ENCODE measurements around the gene TCAP.

DNA sequence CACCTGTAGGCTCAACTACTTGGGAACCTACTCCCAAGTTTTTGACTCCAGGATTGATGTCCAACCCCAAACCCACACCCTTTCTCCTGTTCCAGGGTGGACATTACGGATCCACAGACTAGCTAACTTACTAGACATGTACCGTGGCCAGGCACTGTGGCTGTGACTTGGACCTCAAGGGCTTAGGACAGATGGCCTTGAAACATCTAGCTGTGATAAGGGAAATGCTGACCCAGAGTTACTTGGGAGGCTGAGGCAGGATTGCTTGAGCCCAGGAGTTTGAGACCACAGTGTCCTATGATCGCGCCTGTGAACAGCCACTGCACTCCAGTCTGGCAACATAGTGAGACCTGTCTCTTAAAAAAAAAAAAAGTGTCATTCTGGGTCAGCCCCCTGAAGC is 24.1 kb upstream of the TCAP start:
- TF ChIP-seq POLR2A (IDR thresholded peaks at IDR 0.05) (no peak), POLR2AphosphoS5 (IDR thresholded peaks at IDR 0.05) (no peak)
- TF ChIP-seq, protein P1, sequence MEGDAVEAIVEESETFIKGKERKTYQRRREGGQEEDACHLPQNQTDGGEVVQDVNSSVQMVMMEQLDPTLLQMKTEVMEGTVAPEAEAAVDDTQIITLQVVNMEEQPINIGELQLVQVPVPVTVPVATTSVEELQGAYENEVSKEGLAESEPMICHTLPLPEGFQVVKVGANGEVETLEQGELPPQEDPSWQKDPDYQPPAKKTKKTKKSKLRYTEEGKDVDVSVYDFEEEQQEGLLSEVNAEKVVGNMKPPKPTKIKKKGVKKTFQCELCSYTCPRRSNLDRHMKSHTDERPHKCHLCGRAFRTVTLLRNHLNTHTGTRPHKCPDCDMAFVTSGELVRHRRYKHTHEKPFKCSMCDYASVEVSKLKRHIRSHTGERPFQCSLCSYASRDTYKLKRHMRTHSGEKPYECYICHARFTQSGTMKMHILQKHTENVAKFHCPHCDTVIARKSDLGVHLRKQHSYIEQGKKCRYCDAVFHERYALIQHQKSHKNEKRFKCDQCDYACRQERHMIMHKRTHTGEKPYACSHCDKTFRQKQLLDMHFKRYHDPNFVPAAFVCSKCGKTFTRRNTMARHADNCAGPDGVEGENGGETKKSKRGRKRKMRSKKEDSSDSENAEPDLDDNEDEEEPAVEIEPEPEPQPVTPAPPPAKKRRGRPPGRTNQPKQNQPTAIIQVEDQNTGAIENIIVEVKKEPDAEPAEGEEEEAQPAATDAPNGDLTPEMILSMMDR (IDR thresholded peaks at IDR 0.05 in 8 of 11, conservative IDR thresholded peaks at IDR 0.05 in 3 of 11): no peak

Measured in spleen (tissue), 7 donors.